H54 (cell line): ENCODE data around the gene PXT1.

Experiments
- DNase-seq: peaks from one replicate; pipeline ENCODE4 v3.0.0; 2011; ENCODE audit warnings: low spot score, mixed read lengths; ENCODE audit not compliant: insufficient read length
- FAIRE-seq: peaks from 3 replicates; lab custom pipeline; 2011; peaks lifted over from hg19 to GRCh38; lab: Jason Lieb, UNC
- POLR2A ChIP-seq: IDR thresholded peaks from 2 replicates; pipeline ENCODE4 v1.6.1; 2011; ENCODE audit warnings: low read depth, mild to moderate bottlenecking, low read length

PXT1 gene

DNA sequence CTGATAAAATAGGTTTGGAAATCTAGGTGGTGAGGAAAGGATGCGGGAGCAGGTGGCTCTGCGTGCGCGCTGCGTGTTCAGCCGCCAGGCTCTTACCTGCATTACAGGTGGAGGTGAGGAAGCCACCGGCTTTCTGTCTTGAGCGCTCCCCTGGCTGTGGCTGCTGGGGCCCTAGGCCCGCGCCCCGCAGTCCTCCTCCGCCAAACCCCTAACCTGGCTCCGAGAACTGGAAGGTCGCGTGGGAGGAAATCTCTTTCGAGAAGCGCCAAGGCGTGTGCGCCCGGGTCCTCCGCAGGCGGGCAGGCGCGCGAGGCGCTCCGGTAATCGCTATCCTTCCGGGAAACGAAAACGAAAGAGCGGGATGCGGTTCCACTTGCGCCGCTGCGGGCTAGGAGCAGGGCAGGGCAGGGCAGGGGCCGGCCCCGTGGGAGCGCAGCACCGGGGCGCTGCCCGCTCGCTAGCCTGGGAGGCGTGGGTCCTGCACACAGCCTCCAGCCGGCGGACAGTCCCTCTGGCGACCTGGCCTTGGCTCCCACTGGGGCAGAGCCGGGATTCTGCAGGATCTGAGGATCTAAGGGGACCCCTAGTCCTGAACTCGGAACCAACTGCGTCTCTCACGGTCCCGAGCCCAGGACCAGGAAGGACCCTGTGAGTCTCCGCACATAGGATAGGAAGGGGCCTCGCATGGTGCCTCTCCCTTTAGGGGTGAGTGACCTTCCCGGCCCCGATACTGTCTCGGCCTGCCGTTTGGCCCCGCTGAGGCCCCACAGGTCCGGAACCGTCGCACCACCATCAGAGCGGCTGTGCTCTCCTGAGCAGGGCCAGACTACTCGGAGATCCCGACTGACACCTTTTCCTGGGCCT is 55.0 kb downstream of the PXT1 start, which contains the start of gene ETV7:
Gene ETV7 (minus strand): TSS at position 230 of the 864 bp plus-strand sequence. CDS start 128 bp downstream, at position 102.
- no peak for TF ChIP-seq POLR2A
- DNase-seq, result no peak
- no peak for FAIRE-seq

DNA sequence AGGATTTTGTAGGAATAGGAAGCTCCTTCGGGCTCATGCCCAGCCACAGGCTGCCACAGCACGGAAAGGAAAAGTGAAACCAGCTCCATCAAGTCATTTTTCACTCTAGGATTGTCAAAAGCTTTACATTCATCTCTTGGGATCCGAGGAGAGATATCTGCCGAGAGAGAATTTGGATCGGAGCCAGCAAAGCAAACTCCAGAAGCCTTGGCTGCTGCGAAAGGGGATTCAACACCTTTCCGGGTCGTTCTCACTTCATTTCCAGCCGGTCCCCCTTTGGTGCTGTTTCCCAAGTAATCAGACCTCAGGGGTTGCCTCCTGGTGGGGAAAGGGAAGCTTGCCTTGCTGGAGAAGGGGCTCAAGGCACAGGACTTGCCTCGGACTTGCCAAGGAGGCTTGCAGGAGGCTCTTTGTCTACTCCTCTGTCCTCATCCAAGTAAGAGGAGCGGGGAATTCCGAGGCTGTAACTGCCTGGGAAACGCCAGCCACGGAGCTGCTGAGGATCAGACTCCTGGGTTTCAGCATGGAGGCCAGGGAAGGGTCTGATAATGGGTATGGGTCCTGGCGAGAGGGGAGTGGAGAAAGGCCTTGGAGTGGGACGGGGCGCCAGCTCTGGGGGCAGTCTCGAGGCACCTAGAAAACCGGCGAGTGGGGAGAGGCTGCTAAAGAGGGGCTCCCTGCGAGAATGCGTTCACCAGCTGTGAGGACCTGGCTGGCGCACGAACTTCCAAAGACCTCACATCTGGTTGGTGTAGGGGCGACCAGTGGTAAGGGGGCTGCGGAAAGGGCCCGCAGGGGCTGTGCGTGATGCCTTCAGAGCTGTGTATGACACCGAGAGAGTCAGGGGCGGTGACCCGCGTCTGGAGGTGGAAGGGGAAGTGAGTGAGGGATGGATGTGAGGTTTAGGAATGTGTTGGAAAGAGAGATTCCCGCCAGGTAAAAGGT is 55.9 kb downstream of the PXT1 start:
- FAIRE-seq (no peak), DNase-seq (no peak)

DNA sequence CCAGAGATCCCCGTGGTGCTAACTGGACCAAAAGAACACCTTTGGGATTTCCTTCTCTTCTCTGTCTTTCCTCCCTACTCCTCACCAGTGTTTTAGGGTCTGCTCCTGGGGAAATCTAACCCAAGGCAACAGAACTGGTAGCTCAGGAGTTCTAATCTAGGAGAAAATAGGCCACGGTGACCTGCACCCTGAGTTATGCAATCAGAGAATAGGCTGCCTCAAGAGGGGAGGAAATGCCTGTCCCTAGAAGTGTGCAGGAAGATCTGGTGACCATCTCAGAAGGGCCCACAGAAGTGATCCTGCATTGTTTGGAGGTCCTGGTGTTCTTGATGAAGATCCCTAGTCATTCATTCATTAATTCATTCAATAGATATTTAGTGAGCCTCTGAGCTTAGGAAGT is 58.6 kb downstream of the PXT1 start:
- DNase-seq (no peak), FAIRE-seq (no peak)
- TF ChIP-seq POLR2A, result no peak

More for the DNA sequence above, 55.9 kb downstream of the PXT1 start:
- no peak for TF ChIP-seq POLR2A

DNA sequence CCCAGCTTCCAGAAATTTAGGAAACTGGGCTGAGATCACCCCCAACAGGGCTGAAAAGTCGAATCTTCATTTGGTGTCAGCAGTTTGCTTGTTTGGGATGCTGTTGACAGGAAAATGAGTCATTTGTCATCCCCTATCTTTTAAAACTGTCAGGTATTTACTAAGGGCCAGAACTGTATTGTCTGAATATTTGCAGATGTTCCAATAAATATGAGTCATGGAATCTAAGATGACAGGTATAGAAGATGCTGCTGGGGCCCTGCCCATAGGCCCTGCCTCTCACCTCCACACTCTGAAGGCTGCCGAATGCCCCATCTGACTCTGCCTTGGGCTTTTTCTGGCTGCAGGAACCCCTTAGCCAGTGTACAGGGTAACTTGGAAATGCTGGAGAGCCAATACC is 59.0 kb downstream of the PXT1 start:
- DNase-seq (no peak), FAIRE-seq (no peak)
- TF ChIP-seq POLR2A, result no peak

DNA sequence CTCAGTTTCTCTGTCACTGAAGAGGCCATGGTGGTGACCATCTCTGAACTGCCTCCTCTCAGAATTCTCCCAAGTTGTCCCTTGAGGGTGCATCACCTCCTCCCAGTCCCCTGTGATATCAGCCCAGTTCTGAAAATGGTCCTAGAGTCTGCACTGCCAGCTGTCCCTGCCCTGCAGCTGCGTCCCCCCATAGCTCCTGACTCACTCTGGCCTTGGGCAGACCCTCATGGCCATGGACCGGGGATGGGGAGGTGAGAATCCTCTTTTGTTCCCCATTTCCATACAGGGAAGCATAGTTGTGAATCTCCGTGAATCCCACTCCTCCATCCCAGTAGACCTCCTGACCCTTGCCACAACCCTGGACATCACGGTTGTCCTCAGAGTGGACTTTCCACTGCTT is 59.7 kb downstream of the PXT1 start:
- TF ChIP-seq POLR2A, result no peak
- DNase-seq (no peak), FAIRE-seq (no peak)

DNA sequence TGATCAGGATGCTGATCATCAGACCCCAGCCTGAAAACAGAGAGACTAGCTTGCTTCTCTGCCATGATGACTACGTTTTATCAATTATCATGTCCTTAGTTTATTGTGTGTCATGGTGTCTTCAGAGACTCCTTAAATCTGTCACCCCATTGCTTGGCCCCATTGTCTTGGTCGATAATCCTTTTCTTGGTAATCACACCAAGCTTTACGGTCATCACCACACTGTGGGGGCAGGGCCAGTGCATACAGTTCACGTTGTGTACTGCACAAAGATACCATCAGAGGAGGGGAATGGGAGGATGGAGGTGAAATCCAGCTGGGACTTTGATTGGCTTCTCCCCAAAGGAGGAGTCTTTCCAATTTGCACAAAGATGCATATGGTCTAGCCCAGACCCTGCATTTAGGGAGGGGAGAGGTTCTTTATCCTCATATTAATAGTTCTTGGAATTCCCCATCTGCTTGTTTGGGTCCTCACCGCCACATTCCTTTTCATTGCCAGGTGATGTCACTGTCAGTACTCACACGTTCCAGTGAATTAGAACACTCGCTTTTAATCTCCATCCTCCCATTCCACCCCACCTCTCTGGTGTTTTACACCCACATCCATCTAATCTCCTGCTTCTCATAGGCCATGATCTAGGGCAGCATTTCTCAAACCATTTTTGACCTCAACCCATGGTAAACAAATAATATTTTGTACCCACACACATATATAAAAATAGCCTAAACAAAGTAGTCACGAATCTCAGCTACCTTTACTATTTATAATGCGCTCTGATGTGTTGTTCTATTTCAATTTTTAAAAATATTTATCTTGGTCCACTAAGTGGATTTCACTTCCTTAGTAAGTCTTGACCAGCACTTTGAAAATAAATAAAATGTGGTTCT is 60.9 kb downstream of the PXT1 start:
- FAIRE-seq, result no peak
- DNase-seq, result no peak
- no peak for TF ChIP-seq POLR2A

DNA sequence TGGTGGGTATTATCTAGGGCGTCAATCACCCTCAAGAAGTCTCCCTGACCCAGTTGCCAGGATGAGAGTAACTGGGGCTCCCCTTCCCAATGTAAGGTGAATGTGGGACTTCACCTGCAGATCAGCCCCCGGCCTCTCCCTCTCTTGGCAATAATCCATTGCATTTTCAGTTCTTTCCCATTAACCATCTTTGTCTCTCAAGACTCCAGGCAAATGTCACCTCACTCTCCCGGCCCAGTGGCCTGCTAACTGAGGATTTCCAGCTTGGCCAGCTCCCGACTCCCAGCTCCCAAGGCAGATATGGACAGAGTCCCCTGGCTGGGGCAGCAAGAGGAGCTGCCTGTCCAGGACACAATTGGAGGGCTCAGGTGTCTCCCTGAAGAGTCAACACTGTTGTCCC is 62.5 kb downstream of the PXT1 start:
- no peak for DNase-seq
- FAIRE-seq, result no peak
- no peak for TF ChIP-seq POLR2A

DNA sequence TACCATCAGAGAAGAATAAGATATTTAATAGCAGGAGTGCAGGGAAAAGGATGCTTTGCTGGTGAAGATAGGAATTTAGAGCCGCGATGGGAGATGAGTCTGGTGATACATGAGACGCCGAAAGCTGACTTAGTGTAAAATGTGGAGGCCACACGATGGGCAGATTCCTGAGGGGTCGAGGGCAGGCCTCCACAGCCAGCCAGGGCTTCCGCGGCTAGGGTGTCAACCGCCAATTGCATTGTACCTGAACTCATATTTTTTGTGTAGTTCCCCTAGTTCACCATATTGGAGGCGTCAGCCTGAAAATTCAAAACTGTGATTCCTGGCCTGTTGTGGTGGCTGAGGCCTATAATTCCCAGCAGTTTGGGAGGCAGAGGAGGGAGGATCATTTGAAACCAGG is 63.7 kb downstream of the PXT1 start:
- DNase-seq (no peak), FAIRE-seq (no peak)
- TF ChIP-seq POLR2A, result no peak

DNA sequence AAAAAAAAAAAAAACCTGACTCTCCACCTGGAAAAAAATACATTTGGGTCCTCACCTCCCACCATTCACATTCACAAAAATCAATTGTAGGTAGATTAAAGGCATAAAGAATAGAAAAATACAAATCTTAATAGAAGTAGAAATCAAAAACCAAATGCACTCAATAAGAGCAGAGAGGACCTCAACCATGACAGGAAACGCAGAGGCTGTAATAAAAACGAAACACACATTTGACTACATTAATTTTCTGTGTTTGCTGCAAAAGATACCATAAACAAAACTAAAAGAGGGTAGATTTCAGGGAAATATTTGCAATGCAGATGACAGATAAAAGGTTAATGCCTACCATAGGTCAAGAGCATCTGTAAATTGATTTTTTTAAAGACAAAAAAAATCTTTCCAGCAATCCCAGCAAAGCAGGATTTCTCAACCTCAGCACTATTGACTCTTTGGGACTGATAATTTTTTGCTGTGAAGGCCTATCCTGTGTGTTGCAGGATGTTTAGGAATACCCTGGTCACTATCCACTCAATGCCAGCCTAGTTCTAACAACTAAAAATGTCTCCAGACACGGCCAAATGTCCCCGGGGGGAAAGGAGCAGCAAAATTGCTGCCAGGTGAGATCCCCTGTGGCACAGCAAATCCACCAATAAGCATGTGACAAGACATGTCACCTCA is 64.3 kb downstream of the PXT1 start:
- FAIRE-seq (no peak), DNase-seq (no peak)
- TF ChIP-seq POLR2A, result no peak

DNA sequence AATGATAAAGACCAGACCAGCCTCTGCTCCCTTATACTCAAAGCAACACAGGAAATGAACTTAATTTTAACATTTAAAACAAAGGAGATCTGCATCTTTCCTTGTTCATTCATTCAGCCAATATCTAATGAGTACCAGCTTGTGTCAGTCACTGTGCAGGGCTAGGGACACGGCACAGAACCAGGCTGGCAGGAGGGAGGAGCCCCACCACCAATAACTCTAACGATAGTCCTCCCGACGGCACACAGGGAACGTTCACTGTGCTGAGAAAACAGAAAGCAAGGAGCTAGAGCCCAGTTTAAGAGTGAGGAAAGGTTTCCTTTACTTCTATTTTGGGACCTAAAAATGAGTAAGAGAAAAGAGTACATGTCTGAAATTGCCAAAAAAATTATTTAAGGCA is 65.1 kb downstream of the PXT1 start:
- DNase-seq (no peak), FAIRE-seq (no peak)
- no peak for TF ChIP-seq POLR2A

DNA sequence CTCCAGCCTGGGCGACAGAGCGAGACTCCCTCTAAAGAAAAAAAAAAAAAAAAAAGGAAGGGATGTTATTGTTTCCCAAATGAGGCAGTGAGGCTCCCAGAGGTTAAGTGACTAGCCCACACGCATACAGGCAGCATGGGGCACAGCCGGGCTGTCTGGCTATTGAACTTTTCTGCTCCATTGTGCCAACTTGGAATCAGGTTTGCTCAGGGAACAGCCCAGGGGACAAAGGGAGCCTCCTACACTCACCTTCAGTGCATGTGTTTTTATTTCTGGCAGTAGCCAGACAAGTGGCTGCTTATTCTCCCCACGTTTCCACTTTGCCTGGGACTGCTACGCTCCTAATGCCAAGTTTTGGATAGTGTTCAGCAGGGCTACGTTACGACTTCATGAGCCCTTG is 65.9 kb downstream of the PXT1 start:
- no peak for FAIRE-seq
- no peak for TF ChIP-seq POLR2A
- no peak for DNase-seq

DNA sequence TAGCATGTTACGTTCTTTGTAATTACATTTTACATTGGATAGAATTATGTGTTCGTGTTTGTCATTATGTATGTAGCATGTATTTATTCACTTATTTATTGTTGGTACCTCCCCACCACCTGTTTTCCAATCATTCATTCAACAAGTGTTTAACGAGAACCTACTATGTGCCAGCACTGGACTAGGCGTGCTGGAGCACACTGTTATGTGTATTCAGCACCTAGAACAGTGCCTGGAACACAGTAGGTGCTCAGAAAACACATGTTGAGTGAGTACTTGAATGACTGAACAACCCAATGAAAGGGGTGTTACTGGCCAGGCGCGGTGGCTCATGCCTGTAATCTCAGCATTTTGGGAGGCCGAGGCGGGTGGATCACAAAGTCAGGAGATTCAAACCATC is 66.5 kb downstream of the PXT1 start:
- FAIRE-seq, result no peak
- no peak for TF ChIP-seq POLR2A
- DNase-seq, result no peak
